ENCODE measurements around the gene ZFPM1. TPM values are rescaled to one million over a fixed set of nuclear protein-coding genes. Genes with fewer than 3 reads are reported as not detected.

ZFPM1 gene
- total RNA-seq, 6 experiments from 2014 or later: 4.5 to 6.4 (median 5.1) TPM

DNA sequence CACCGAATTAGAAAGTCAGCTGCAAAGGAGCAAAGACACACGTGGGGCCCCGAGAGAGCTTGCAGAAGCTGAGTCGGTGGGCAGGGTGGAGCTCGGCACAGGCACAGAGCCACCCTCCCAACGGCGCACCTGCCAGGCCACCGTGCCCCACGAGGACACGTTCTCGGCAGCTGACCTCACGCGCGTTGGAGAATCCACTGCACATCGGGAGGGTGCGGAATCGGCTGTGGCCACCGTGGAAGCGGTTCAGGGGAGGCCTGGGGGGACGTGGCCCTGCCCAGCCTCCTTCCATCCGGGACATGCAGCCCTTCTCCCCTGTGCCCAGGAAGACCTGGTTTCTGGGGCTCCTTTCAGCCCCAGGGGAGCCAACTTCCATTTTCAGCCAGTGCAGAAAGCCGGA is 20.9 kb upstream of the ZFPM1 start:
- H3K27ac Mint-ChIP-seq: no peak overlapping the region
- DNase-seq: no peak
- H3K4me1 Mint-ChIP-seq (ENCODE audit: low read depth): no peaks in the 10 kb centered on the region
- TF ChIP-seq, protein P1, sequence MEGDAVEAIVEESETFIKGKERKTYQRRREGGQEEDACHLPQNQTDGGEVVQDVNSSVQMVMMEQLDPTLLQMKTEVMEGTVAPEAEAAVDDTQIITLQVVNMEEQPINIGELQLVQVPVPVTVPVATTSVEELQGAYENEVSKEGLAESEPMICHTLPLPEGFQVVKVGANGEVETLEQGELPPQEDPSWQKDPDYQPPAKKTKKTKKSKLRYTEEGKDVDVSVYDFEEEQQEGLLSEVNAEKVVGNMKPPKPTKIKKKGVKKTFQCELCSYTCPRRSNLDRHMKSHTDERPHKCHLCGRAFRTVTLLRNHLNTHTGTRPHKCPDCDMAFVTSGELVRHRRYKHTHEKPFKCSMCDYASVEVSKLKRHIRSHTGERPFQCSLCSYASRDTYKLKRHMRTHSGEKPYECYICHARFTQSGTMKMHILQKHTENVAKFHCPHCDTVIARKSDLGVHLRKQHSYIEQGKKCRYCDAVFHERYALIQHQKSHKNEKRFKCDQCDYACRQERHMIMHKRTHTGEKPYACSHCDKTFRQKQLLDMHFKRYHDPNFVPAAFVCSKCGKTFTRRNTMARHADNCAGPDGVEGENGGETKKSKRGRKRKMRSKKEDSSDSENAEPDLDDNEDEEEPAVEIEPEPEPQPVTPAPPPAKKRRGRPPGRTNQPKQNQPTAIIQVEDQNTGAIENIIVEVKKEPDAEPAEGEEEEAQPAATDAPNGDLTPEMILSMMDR (IDR thresholded peaks at IDR 0.05): no peak
- H3K36me3 Mint-ChIP-seq (ENCODE audit: low read depth): no peaks in the 10 kb centered on the region
- H3K9me3 Mint-ChIP-seq: no peaks in the 10 kb centered on the region
- no peak overlapping the region for H3K4me3 Mint-ChIP-seq
- no peaks in the 10 kb centered on the region; the same call in 1 of the 2 replicates for H3K27me3 Mint-ChIP-seq (ENCODE audit: insufficient read depth)

DNA sequence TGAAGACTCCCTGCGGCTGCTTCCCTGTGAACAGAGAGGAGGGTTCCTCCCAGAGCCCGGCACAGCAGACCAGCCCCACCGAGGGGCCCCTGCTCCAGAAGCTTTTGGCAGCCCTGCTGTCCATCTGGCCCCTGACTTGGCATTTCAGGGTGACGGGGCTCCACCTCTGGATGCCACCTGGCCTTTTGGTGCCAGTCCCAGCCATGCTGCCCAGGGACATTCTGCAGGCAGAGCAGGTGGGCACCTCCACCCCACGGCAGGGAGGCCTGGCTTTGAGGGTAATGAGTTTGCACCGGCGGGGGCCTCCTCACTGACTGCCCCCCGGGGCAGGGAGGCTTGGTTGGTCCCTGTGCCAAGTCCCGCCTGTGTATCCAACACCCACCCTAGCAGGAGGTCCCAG is 20.3 kb upstream of the ZFPM1 start:
- TF ChIP-seq, protein P1 (IDR thresholded peaks at IDR 0.05): no peak
- no peaks in the 10 kb centered on the region for H3K4me1 Mint-ChIP-seq (ENCODE audit: low read depth)
- H3K27ac Mint-ChIP-seq: no peak overlapping the region
- H3K27me3 Mint-ChIP-seq (ENCODE audit: insufficient read depth): no peaks in the 10 kb centered on the region; the same call in 1 of the 2 replicates
- H3K4me3 Mint-ChIP-seq: no peak overlapping the region
- H3K36me3 Mint-ChIP-seq (ENCODE audit: low read depth): no peaks in the 10 kb centered on the region
- no peak for DNase-seq
- no peaks in the 10 kb centered on the region for H3K9me3 Mint-ChIP-seq

DNA sequence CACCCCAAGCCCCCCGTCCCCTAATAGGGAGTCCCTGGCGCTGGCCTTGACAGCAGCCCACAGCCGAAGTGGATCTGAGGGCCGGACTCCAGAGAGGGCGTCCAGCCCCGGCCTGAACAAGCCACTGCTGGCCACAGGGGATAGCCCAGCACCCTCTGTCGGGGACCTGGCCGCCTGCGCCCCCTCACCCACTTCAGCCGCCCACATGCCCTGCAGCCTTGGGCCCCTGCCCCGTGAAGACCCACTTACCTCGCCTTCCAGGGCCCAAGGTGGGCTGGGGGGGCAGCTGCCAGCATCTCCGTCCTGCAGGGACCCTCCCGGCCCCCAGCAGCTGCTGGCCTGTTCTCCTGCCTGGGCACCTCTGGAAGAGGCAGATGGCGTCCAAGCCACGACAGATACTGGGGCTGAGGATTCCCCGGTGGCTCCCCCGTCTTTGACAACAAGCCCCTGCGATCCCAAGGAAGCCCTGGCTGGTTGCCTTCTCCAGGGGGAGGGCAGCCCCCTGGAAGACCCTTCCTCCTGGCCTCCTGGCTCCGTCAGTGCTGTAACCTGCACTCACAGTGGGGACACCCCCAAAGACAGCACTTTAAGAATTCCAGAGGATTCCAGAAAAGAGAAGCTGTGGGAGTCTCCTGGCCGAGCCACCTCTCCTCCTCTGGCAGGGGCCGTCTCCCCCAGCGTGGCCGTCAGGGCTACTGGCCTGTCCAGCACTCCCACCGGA is 19.3 kb upstream of the ZFPM1 start:
- TF ChIP-seq, protein P1 (IDR thresholded peaks at IDR 0.05): no peak
- no peak for DNase-seq
- H3K27me3 Mint-ChIP-seq (ENCODE audit: insufficient read depth): no peaks in the 10 kb centered on the region; the same call in 1 of the 2 replicates
- H3K4me1 Mint-ChIP-seq (ENCODE audit: low read depth): no peaks in the 10 kb centered on the region
- H3K4me3 Mint-ChIP-seq: no peak overlapping the region
- no peaks in the 10 kb centered on the region for H3K9me3 Mint-ChIP-seq
- H3K27ac Mint-ChIP-seq: no peak overlapping the region
- no peaks in the 10 kb centered on the region for H3K36me3 Mint-ChIP-seq (ENCODE audit: low read depth)

DNA sequence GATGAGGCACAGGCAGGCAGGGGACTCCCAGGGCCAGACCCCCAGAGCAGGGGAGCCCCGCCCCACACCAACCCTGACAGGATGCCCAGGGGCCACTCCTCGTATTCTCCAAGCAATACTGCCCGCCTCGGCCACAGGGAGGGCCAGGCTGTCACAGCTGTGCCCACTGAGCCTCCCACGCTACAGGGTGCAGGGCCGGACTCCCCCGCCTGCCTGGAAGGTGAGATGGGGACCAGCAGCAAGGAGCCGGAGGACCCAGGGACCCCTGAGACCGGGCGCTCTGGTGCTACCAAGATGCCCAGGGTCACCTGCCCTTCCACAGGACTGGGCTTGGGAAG is 18.8 kb upstream of the ZFPM1 start:
- no peaks in the 10 kb centered on the region for H3K9me3 Mint-ChIP-seq
- no peaks in the 10 kb centered on the region for H3K36me3 Mint-ChIP-seq (ENCODE audit: low read depth)
- TF ChIP-seq, protein P1 (IDR thresholded peaks at IDR 0.05): no peak
- DNase-seq: no peak
- no peak overlapping the region for H3K27ac Mint-ChIP-seq
- no peaks in the 10 kb centered on the region for H3K4me1 Mint-ChIP-seq (ENCODE audit: low read depth)
- no peak overlapping the region for H3K4me3 Mint-ChIP-seq
- H3K27me3 Mint-ChIP-seq (ENCODE audit: insufficient read depth): no peaks in the 10 kb centered on the region; the same call in 1 of the 2 replicates

DNA sequence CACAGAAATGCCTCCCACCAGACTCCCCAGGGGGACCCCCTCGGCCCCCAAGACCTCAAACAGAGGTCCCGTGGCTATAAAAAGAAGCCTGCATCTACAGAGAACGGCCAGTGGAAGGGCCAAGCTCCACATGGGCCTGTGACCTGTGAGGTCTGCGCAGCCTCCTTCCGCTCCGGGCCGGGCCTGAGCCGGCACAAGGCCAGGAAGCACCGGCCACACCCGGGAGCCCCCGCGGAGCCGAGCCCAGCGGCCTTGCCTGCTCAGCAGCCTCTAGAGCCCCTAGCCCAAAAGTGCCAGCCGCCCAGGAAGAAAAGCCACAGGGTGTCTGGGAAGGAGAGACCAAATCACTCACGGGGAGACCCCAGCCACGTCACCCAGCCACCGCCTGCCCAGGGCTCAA is 18.3 kb upstream of the ZFPM1 start:
- Mint-ChIP-seq H3K27me3 (ENCODE audit: insufficient read depth) (no peaks in the 10 kb centered on the region; the same call in 1 of the 2 replicates), H3K4me3 (no peak overlapping the region)

More for the DNA sequence above, 18.3 kb upstream of the ZFPM1 start:
- no peak for DNase-seq
- Mint-ChIP-seq H3K27ac (no peak overlapping the region), H3K4me1 (ENCODE audit: low read depth) (no peaks in the 10 kb centered on the region), H3K36me3 (ENCODE audit: low read depth) (no peaks in the 10 kb centered on the region), H3K9me3 (no peaks in the 10 kb centered on the region)
- TF ChIP-seq, protein P1 (IDR thresholded peaks at IDR 0.05): no peak
